Adrenal gland (tissue), 5 donors: Measurements from ENCODE around the gene ZNF414.

Experiments
- CTCF ChIP-seq, 6 experiments: fragments of 450-650 bp in 4 of 6; fragments of 200-600 bp in 2 of 6; sonication (generic) in 1 of 6; IDR thresholded peaks; 1 replicate in 5 of 6; 2 replicates in 1 of 6; pipeline versions ENCODE4 v1.5.1 to v1.8.0; 2016 to 2021; ENCODE audit warnings: antibody characterized with exemption in 6 of 6, mild to moderate bottlenecking in 2 of 6, moderate library complexity in 1 of 6
- POLR2A ChIP-seq, 2 donors: fragments of 450-650 bp; IDR thresholded peaks; one replicate each; pipeline ENCODE4 v1.6.1; 2017; ENCODE audit warnings: antibody characterized with exemption in 2 of 2, mild to moderate bottlenecking in 2 of 2, moderate library complexity in 1 of 2
- donor health status: DM: no; HTN: no; CAD: no.

DNA sequence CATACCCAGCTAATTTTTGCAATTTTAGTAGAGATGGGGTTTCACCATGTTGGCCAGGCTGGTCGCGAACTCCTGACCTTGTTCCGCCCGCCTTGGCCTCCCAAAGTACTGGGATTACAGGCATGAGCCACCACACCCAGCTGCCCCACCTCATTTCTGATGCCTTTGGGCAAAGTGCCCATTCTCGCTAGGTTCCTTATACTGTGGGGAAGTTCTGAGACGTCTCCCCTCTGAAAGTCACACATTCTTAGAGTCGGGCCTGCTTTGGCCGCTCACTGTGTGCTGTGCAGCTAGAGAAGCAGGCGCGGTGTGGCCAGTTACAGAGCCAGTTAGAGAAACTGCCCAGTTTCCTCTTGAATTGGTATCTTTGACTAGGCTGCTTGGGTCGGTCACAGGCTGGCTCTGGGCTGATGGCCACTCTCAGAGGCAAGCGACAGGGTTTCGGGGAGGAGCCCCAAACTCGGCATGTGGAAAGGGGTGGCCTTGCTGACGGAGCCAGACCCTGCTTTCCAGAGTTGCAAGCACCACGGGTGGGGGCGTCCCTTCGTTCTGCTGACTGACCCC lies 29.6 kb downstream of the ZNF414 start:
- TF ChIP-seq CTCF (IDR thresholded peaks at IDR 0.05): no peak
- TF ChIP-seq POLR2A (IDR thresholded peaks at IDR 0.05): no peak
